HG03280 (cell line): ENCODE measurements around the gene EPHB1.

Experiments
- ATAC-seq: cut with Tn5 transposase; IDR thresholded peaks from one replicate; pipeline ENCODE4 v1.9.1; 2021; ENCODE audit warnings: mild to moderate bottlenecking, moderate library complexity; ENCODE audit not compliant: unreplicated experiment

The EPHB1 gene

DNA sequence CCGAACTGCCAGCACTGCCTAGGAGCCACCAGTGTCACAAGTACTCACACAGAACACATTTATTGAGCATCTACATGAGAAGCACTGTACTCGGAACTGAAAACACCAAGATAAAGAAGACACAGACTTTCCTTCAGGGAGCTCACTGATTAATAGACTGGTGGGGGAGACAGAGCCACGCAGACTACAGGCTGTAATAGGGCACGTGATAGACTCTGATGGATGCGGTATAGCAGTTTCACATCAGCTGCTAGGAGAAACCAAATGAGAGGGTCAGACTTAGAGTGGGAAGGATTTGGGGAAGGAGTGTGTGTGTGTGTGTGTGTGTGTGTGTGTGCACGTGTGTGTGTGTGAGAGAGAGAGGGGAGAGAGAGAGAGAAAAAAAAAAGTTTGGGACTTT is 12.1 kb downstream of the EPHB1 start:
- no peak for ATAC-seq

DNA sequence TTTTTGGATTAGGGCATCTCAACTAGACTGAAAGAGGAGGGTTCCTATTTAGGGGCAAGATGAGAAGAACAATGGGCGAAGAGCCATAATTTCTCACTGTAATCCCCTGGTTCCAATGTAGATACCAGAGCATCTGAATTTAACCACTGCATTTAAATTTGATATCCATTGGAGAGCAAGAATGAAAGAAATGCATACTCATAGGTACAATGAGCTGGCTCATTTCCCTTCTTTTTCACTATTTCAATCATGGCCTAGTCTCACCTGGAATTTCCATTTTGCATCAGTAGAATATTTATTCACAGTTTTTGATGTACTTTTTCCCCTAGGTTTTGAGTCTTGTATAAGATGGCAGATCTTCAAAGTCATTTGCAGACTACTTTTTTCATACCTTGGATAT is 13.8 kb downstream of the EPHB1 start:
- ATAC-seq = no peak

DNA sequence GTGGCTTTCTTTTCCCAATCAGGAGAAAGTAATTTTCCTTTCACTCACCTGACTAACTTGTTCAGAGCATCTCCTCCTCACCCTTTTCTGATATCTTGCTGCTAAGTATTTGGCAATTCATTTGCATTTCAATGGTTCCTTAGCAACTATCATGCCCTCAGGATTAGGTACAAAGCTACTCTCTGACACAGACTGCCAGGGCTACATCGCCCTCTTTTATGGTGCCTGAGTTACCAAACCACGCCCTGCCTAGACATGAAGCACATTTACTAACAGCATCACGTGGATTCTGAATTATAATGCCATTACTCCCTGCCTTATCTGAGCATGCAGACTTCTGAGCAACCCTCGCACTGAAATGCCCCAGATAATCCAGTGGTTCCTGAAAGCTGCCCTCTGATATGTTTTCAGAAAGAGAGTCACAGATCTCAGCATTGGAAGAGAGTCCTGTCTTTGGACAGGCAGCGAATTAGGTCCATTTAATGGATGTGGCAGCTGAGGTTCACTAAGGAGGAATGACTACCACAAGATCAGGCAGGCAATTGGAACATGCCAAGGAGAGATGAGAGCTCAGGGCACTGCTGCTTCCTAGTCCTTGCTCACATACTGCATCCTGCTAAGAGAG is 14.5 kb downstream of the EPHB1 start:
- ATAC-seq = no peak

DNA sequence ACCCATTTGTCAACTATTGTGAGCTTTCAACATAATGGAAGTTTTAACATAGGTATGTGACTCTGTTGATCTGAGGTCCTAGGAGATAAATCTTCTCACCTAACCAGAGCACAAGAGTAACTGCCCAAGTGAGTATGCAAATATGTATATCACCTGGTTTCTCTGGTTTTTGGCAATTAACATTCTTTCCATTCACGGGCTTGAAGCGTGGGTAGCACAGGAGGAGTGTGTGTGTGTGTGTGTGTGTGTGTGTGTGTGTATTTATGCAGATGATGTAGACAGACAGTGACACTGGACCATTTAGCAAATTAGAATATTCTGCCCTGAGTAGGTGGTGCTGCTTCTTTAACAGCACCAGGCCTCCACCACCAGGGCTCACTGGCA is 15.0 kb downstream of the EPHB1 start:
- no peak for ATAC-seq

DNA sequence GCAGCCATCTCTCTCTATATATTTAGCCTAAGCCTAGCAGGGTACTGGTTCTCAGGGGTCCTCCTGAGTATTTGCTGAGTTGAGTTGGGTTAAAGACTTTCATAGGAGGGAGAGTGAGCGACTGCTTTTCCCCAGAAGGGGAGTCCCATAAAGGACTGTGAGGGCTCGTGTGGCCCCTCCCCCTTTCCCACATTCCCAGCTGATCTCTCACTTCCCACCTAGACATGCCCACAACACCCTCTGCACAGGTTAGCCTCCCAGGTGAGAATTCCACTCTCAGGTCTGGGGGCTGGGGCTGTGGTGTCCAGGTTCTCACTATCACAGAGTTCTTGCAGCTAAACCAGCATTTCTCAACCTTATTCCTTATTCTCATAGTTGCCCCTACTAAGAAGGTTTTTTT is 15.8 kb downstream of the EPHB1 start:
- no peak for ATAC-seq

DNA sequence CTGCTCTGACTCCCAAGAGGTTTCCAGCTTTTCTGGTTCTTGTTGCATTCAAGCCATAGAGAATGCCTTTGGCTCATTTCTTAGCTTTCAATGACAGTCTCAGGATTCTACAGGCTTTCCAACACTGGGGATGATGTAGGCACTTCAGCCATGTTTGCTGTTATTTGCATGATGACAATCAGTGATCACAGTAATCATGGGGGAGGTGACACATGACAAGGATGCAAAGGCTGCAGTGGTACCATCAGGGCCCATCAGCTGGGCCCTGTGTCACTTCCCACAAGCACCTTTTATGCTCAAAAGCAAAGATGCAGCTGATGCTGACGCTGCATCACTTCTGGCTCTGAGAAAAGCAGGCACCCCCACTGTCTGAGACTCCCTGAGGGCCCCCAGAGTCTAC is 18.6 kb downstream of the EPHB1 start:
- no peak for ATAC-seq

DNA sequence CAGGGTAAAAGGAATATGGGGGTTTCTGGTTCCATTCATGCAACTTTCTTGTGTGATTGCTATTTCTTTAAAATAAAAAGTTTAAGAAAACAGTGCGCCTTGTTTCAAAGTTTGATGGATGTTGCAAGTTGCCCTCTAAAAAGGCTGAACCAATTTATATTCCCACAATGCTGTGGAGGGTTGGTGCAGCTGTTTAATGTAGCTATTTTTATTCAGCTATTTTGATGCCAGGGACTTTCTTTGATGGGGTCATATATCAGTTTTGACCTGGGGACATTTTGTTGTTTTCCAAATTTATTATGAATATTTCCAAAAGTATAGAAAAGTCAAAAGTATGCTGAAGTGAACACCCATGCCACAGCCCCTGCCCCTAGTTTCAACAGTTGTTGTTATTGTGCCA is 20.5 kb downstream of the EPHB1 start:
- ATAC-seq = no peak

DNA sequence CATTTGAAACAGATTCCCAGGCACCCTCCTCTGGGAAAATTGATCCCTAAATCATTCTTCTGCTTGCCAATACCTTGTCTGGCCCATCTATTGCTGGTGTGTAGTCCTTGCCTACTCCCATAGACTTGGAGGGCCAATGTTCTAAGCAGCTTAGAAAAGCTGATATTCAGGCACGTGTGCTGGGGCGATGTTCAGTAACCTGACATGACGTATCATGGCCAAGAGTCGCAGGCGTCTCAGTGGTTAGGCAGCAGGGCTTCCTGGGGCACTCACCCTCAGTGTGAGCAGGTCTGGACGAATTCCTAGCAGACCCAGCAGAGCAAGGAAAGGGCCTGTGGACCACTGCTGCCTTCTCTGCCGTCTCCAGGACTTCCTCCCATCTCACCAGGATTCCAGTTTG is 21.6 kb downstream of the EPHB1 start:
- ATAC-seq = no peak

DNA sequence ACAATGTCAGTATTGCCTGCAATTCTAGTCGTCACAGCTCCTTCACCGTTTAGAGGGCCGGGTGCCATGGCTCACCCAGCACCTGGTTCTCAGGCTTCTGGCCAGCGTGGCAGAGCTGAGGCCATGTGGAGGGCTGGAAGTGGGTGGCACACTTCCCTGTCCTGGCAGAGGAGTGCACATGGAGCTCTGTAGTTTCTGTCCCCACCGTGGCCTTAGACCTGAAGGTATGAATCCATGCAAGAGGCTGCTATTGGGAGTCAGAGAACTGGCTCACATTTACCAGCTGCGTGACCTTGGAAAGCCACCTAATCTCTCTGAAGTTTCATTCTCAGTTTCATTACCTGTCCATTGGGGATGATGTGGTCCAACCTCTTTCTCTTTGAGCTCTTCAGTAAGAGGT is 22.2 kb downstream of the EPHB1 start:
- ATAC-seq = no peak

DNA sequence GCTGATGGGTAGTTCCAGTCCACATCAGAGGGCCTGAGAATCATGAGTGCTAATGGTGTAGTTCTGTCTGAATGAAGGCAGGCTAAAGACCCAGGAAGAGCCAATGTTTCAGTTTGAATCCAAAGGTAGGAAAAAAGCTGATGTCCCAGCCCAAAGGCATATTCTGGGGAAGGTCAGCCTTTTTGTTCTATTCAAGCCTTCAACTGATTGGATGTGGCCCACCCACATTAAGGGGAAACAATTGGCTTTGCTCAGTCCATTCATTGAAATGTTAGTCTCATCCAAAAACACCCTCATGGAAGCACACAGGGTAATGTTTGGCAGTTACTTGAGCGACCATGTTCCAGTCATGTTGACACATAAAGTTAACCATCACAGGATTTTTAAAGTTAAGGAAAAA is 25.9 kb downstream of the EPHB1 start:
- ATAC-seq = no peak

DNA sequence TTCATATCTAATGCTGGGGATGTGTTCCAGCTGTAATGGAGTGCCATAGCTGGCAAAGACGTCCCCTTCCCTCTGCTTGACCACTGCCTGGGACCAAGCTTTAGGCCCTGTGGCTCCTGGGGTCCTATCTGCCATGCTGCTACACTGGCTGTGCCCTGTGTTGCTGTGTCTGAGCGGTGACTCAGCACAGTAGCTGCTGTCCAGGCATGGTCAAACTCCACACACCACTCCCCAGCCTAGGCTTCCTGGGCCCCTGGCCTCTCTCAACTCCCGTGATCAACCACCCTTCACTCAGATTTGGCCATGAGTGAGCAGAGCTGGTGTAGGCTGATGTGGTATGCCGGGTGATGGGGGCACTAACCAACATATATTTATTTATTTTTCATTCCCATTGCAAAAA is 27.0 kb downstream of the EPHB1 start:
- ATAC-seq = no peak

DNA sequence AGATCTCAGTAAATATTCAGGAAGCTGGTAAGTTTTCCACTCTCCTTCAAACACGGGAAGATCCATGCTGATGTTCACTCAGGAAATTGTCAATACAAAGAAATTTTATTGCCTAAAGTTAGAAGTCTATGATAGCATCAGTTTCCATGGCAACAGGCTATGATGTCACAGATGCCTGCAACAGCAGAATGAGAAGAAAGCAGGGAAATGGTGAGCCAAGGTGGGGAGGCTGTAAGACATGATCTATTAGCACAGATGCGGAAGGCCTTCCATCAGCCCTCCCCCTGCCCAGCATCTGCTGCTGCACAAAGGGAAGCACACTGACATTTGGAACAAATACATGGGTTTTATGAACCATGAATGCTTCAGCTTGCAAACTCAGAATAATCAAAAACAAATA is 28.6 kb downstream of the EPHB1 start:
- ATAC-seq = no peak

DNA sequence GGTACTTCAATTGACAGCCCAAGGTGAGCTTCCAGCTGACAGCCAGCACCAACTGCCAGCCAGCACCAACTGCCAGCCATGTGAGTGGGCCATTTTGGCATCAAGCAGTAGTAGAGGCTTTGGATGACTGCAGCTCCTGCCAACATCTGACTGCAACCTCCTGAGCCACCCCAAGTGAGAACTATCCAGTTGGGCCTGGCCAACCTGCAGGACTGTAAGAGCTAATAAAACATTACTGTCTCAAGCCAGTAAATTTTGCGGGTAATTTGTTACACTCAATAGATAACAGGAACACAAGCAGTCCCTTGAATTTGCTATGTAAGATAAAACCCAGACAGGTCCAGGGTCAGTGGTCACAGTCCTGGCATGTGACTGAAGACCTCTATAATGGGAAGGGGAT is 29.7 kb downstream of the EPHB1 start:
- no peak for ATAC-seq

DNA sequence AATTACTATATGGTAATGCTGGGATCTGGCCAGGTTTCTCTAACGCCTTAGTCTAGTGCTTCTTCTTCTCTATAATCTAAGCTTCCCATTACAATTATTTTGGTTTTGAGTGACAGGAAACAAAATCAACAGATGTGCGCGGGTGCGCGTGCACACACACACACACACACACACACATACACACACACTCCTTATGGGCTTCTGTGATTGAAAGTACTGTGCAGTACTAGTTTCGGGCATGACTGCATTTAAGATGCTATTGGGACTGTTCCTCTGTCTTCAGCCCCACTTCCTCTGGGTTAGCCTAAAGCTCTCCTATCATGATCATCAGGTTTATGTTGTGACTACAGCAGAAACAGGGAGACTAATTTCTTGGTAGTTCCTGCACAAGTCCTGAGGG is 32.2 kb downstream of the EPHB1 start:
- ATAC-seq = no peak

DNA sequence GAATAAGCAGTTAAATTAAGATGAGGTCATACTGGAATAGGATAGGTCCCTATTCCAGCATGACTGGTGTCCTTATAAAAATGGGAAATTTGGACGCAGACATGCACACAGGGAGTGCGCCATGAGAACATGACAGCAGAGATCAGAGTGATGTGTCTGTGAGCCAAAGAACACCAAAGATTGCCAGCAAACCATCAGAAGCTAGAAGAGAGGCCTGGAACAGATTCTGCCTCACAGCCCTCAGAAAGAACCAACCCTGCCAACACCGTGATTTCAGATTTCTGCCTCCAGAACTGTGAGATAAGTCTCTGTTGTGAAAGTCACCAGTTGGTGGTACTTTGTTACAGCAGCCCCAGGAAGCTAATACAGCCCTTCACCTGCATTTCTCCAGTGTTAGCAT is 34.7 kb downstream of the EPHB1 start:
- no peak for ATAC-seq

DNA sequence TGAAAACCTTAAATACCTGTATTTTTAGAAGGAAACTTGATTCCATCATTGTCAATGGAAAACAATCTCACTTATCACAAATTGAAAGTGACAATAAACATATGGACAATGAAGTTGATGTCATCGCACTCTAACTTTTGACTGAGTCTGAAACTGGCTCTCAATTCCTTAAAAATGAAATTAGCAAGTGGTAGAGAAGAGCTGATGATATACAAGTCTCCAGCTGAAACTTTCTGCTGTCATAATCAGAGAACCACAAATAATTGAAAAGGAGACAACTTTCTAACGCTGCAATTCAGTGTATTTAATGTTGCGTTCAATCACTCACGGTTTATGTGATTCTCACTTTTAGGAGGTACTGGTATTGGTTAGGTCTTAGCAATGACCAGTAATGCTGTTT is 37.5 kb downstream of the EPHB1 start:
- ATAC-seq = no peak

DNA sequence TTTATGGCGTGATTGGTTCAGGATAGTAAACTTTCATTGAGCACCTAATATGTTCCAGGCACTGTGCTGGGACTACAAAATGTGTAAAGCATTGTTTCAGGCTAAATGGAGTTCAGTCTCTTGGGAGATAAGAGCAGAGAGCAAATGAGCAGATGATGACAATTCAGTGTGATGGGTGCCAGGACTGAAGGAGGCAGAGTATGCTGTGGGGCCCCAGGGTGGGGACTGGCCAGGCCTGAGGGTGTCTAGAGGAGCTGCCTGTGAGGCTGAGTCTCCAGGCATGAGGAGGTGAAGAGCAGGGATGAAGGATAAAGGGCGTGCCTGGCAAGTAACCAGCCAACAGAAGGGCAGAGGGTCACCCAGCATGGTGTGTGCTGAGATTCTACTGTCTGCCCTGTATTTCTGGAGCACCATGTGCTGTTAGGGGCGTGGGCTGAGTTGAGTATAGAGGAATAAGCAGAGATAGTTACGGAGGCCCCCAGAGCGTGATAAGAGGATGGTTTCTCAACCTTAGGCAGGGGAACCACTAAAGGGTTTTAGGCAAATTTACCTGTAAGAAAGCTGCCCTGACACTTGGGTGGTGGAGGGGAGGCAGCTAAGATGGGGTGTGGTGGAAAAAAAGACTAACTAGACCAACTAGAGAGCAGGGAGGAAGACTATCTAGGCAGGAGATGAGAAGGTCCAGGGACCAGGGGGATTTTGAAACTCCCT is 38.5 kb downstream of the EPHB1 start:
- no peak for ATAC-seq

DNA sequence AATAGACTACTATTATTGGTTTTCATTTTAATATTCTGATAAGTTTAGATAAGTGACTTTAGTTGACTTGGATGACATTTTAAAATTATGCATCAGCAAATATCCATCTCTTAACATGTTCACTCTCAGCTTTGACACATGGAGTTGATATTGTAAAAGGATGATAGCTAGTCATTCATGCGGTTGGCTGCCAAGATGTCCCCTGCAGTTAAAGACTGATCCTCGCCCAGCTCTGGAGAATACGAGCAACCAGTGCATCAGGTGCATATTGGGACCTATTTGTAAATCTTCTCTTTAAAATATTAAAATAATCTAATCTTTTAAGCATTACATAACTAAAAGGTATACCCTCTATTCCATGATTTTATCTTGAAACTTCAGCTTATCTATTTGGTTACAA is 41.9 kb downstream of the EPHB1 start:
- no peak for ATAC-seq

DNA sequence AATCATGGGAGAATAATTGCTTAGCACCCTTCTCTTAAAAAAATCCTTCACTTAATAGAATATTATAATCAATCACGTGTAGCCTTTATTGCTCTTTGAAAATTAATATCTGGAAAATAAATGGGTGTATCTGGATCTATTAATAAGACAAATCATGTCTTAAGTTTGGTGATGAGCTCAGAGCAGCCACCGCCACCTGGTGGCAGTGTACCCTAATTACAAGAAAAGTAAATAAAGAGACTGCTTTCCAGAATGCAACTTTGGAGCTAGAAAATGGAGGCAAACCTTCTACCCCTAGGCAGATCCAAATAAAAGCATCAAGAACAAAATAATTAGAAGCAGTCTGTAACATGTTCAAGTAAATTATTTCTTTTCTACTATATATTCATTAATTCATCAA is 43.5 kb downstream of the EPHB1 start:
- no peak for ATAC-seq

DNA sequence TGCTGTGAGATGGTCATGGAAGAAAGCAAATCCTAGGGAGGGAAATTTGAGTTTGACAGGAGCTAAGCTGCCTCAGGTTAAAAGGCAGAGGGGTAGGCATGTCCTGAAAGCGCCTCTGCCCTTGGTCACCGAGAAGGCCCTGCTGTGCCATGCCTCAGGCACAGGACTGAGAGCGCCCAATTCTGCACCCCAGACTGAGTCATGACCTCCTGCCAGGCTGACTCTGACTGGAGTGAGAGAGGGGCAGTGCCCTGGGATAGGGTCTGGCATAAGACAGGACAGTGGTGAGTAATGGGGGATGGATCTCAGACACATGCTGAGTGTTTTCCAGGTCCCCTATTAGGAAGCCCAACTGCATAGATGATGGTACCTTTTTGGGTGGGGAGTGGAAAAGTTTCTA is 44.4 kb downstream of the EPHB1 start:
- ATAC-seq = no peak

DNA sequence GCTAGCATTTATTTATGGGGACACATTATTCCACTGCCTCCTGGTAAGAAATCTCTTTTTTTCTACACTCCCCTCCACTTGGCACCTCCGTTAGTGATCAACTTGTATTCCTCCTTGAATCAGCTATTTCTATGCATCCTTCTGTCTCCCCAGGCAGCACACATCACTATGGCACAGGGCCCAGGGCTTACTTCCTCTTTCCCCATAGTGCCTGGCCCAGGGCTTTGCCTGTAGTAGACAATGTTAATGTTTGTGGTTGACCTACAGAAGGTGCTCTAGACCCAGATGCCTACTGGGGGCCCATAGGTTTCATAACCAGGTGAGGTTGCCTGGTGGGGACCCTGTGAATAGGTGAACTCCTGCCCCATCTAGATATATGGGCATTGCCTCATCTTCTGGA is 44.9 kb downstream of the EPHB1 start:
- peak; percentile 72 for ATAC-seq

DNA sequence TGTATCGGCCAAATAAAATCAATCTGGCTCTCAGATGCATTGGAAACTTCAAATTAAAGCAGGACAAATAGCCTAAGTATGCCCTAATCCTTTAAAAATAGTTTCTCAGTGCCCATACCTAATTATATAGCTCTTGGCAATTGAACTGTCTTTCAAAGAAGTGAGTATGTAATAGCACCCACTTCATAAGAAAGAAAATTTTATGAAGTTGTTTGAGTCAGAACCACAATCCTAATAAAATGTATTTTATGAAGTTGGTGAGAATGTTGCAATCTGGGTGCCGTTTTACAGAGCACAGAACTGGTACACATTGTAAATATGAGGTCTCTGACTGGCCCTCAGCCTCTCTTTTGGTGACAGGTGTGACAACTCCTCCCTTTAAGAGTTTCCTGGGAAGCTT is 45.4 kb downstream of the EPHB1 start:
- no peak for ATAC-seq

DNA sequence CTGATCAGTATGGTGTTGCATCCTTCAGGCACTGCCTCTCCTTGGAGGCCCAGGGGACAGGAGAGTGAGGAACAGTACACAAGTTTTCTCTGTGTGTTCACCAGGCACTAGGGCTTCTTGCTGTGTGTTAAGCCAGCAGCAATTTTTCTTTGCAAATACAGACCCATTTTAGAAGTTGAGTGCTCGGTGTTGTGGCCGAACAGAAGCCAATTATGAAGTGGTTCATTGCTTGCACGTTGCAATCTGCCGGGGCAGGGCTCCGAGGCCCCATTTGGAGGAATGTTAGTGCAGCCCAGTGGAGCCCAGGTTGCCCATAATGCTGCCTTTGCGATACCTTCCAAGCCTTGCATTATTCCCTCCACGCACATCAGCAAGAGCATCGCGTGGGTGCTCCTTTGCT is 51.0 kb downstream of the EPHB1 start:
- no peak for ATAC-seq
